ENCODE data around the gene FAAP100. TPM values are rescaled to one million over a fixed set of nuclear protein-coding genes. Genes with fewer than 3 reads are reported as not detected.
A peak's percentile ranks its signal among the peaks of the same experiment; 100 is the strongest.

Gene FAAP100
- total RNA-seq, 1 donor, result 13.5 TPM

DNA sequence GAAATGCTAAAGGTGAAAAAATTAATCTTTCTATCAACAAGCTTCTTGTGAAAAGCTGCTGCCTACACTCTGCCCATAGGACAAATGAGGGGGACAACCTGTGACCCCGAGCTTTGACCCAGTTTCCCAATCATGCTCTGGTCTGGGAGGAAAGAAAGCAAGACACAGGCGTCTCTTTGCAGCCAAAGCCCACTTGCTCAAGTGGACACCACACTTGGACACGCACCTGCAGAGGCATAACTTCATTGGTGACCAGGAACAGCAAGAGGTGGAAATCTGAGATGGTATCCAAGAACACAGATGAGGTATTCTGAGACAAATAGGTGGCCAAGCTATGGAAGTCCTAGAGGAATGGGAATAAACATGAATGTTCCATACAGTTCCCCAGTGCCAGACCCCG is 15.0 kb upstream of the FAAP100 start:
- Histone ChIP-seq H3K27me3 (ENCODE audit: insufficient read depth, low read length) (no peaks in the 10 kb centered on the region), H3K9me3 (ENCODE audit: low read depth, low read length) (no peaks in the 10 kb centered on the region), H3K4me3 (ENCODE audit: low read length) (no peak overlapping the region), H3K4me1 (ENCODE audit: insufficient read depth, low read length) (peaks cover 51% of the 10 kb centered on the region)

DNA sequence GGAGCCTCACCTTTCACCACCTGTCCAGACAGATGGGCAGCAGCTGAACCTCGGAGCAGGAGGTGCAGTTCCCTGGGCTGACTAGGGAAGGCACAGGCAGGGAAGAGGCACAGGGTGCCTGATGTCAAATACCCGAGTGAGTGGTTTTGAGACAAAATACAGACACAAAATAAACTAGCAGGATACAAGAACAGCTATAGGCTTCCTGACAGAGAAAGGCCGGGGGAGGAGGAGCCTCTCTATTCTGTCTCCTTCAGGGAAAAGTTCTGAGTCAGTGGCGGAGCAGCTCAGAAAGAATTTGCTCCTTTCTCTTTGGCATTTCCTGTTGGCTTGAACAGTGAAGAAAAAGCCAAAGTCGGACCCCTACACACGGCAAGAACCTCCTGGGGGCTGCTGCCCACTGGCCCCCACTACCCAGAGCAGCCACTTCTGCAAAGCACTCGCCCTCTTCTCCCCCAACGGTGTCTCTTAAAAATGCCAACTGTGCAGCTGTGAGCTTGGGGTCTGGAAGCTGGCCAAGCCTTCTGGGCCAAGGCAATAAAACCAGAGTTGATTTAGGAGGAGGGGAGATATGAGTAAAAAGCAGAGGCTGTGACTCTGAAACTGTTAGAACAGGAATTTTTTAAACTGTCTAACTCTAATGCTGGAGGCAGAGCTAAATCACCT is 14.4 kb upstream of the FAAP100 start:
- Histone ChIP-seq H3K4me3 (ENCODE audit: low read length) (no peak overlapping the region), H3K27me3 (ENCODE audit: insufficient read depth, low read length) (no peaks in the 10 kb centered on the region), H3K4me1 (ENCODE audit: insufficient read depth, low read length) (peaks cover 57% of the 10 kb centered on the region), H3K9me3 (ENCODE audit: low read depth, low read length) (no peaks in the 10 kb centered on the region)

GRCh38 chr17:81565231-81565630 is 13.1 kb upstream of the FAAP100 start:
- H3K4me1 ChIP-seq (ENCODE audit: insufficient read depth, low read length), result peaks cover 71% of the 10 kb centered on the region
- H3K4me3 ChIP-seq (ENCODE audit: low read length), result no peak overlapping the region
- no peaks in the 10 kb centered on the region for H3K27me3 ChIP-seq (ENCODE audit: insufficient read depth, low read length)
- H3K9me3 ChIP-seq (ENCODE audit: low read depth, low read length), result no peaks in the 10 kb centered on the region

DNA sequence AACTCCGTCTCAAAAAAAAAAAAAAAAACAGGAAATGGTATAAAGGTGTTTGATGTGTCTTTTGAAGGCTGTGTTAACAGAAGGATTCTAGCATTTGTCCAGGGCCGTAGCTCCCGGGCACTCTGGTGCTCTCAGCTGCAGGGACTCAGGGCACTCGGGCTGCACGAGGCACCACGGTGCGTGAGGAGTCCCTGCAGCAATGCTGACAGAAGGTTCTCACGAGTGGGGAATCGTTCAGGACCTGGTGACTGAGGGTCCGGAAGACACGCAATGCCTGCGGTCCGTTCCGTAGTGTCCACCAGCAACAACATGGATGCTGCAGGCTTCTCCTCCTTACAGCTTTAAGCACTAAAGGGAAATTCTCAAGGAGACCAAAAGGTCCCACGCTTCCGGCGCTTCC is 12.6 kb upstream of the FAAP100 start:
- peaks cover 75% of the 10 kb centered on the region for H3K4me1 ChIP-seq (ENCODE audit: insufficient read depth, low read length)
- no peak overlapping the region for H3K4me3 ChIP-seq (ENCODE audit: low read length)
- no peaks in the 10 kb centered on the region for H3K27me3 ChIP-seq (ENCODE audit: insufficient read depth, low read length)
- H3K9me3 ChIP-seq (ENCODE audit: low read depth, low read length), result no peaks in the 10 kb centered on the region

DNA sequence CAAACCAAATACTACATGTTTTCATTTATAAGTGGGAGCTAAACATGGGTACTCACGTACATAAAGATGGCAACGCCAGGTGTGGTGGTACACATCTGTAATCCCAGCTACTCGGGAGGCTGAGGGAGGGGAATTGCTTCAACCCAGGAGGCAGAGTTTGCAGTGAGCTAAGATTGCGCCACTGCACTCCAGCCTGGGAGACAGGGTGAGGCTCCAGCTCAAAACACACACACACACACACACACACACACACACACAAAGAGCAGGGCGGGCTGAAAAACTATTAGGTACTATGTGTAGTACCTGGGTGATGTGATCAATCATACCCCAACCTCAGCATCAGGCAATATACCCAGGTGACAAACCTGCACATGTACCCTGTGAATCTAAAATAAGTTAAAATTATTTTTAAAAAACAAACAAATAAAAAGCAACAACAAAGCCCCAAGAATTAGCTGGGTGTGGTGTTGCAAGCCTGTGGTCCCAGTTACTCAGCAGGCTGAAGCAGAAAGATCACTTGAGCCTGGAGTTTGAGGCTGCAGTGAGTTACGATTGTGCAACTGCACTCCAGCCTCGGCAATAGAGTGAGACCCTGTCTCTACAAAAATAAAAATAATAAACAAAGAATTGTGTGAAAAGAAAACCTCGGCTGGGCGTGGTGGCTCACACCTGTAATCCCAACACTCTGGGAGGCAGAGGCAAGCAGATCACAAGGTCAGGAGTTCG is 11.9 kb upstream of the FAAP100 start:
- H3K4me3 ChIP-seq (ENCODE audit: low read length), result no peak overlapping the region
- no peaks in the 10 kb centered on the region for H3K9me3 ChIP-seq (ENCODE audit: low read depth, low read length)
- H3K4me1 ChIP-seq (ENCODE audit: insufficient read depth, low read length), result peaks cover 83% of the 10 kb centered on the region
- no peaks in the 10 kb centered on the region for H3K27me3 ChIP-seq (ENCODE audit: insufficient read depth, low read length)

- H3K9me3 ChIP-seq (ENCODE audit: low read depth, low read length), result no peaks in the 10 kb centered on the region
- H3K4me3 ChIP-seq (ENCODE audit: low read length), result no peak overlapping the region
- peaks cover 76% of the 10 kb centered on the region for H3K4me1 ChIP-seq (ENCODE audit: insufficient read depth, low read length)
- H3K27me3 ChIP-seq (ENCODE audit: insufficient read depth, low read length), result no peaks in the 10 kb centered on the region
Measured at GRCh38 chr17:81561494-81561885, 9.3 kb upstream of the FAAP100 start.

DNA sequence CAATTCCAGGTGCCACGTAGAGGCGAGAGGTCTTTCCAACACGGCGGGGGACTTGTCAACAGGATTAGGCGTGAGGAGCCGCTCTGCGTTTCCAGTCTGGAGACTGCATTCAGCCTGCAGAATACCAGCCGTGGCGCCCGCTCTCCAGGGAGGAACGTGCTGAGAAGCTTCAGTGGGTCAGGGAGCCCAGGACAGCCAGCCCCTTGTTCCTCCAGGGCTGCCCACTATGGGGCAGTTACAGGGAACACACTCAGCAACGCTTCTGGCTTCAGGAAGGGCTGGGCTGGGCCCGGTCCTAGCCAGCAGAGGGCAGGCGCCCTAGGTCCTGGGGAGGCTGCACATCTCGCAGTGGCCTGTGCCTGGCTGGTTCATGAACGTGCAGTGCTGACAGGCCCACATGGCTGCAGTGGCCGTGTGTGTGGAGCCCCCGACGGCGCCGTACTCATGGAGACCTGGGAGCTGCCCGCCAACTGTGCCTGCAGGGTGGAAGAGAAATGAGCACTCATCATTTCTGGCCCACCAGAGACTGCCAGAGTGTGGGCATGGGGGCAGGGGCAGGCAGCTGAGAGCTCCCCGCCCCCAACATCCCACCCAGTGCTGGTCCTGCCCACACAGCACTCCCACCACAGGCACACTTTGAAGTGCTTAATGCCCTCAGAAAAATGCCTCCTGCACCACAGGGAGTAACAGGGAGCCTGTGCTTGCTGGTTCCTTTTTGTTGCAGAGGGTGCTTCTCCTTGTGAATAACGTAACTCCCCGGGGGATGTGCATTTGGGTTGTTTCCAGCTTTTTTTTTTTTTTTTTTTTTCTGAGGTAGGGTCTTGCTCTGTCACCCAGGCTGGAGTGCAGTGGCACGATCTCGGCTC is 7.0 kb upstream of the FAAP100 start:
- no peaks in the 10 kb centered on the region for H3K27me3 ChIP-seq (ENCODE audit: insufficient read depth, low read length)

DNA sequence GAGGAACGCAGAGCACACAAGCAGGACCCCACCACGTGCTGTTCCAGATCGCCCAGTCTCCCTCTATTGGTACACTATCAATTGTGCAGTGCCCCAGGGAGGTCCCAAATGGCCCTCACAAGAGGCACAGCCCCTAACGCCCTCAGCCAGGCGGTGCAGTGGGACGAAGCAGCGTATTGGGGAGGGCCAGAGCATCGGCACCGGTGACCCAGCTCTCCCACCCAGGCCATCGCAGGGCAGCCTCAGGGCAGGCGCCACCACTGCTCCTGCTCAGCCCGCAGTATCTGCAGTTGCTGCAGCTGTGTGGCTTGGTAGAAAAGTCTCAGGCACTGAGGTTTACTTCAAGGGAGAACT is 5.9 kb upstream of the FAAP100 start:
- no peaks in the 10 kb centered on the region for H3K27me3 ChIP-seq (ENCODE audit: insufficient read depth, low read length)
- H3K4me3 ChIP-seq (ENCODE audit: low read length), result no peak overlapping the region
- peaks cover 59% of the 10 kb centered on the region for H3K4me1 ChIP-seq (ENCODE audit: insufficient read depth, low read length)
- H3K9me3 ChIP-seq (ENCODE audit: low read depth, low read length), result no peaks in the 10 kb centered on the region

More for the DNA sequence above, 7.0 kb upstream of the FAAP100 start:
- H3K4me1 ChIP-seq (ENCODE audit: insufficient read depth, low read length), result peaks cover 59% of the 10 kb centered on the region
- H3K9me3 ChIP-seq (ENCODE audit: low read depth, low read length), result no peaks in the 10 kb centered on the region
- H3K4me3 ChIP-seq (ENCODE audit: low read length), result no peak overlapping the region

DNA sequence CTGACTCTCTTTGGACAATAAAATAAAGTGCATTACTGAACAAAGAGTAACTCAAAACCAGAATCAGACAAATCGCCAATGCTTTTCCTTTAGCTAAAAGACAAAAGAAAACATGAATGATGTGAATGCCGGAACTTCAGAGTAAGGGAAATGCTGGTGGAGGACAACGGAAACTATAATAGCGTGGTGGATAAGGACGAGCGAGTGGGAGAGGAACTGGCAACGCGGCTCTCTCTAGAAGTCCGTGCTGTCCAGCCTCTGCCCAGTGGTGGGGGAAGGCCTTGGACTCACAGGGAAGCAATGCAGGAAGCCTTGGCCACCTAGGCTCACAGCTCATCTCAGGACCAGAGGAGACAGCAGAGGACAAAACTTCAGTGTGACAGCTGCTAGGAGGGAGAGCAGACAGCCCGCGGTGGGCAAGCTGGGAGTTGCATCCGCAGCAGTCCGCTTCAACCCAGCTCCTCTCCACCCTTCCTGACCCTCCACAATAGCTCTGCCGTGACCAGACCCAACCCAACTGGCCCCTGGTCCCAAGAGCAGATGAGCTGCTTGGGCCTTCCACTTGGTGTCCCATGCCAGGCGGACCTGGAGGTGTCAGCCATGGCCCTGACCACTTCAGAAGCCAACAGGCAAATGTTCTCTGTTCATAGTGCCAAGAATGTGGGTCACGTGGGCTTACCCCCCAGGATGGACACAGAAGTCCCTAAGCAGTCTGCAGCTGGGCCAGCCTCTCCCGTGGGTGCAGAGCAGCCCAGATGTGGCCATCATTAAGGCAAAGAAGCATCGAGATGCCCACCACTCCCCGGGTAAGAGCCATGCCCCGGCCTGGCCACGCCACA is 5.3 kb upstream of the FAAP100 start:
- H3K4me1 ChIP-seq (ENCODE audit: insufficient read depth, low read length), result peaks cover 54% of the 10 kb centered on the region
- H3K4me3 ChIP-seq (ENCODE audit: low read length), result no peak overlapping the region
- no peaks in the 10 kb centered on the region for H3K9me3 ChIP-seq (ENCODE audit: low read depth, low read length)
- H3K27me3 ChIP-seq (ENCODE audit: insufficient read depth, low read length), result no peaks in the 10 kb centered on the region

DNA sequence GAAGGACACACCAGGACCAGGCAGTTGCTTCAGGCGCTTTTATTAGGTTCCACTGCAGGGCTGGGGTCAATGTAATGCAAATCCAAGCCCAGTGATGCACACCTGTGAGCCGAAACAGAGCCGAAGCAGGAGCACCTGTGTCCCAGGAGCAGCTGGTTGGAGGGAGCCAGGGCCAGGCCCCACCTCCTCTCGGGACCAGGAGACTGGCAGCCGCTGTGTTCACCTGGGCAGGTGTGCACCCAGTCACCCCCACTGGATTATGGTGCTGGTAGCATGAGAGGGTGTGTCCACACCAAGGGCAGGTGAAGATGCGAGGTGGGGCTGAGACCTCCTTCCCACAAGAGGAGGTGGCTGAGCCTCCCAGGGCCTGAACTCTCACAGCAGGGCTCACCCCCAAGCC is 4.7 kb upstream of the FAAP100 start:
- H3K27me3 ChIP-seq (ENCODE audit: insufficient read depth, low read length), result no peaks in the 10 kb centered on the region
- H3K9me3 ChIP-seq (ENCODE audit: low read depth, low read length), result no peaks in the 10 kb centered on the region
- H3K4me1 ChIP-seq (ENCODE audit: insufficient read depth, low read length), result peaks cover 48% of the 10 kb centered on the region
- H3K4me3 ChIP-seq (ENCODE audit: low read length), result no peak overlapping the region

- peaks cover 47% of the 10 kb centered on the region for H3K4me1 ChIP-seq (ENCODE audit: insufficient read depth, low read length)
- no peaks in the 10 kb centered on the region for H3K9me3 ChIP-seq (ENCODE audit: low read depth, low read length)
- H3K4me3 ChIP-seq (ENCODE audit: low read length), result no peak overlapping the region
- no peaks in the 10 kb centered on the region for H3K27me3 ChIP-seq (ENCODE audit: insufficient read depth, low read length)
Measured at GRCh38 chr17:81556175-81556691, 4.1 kb upstream of the FAAP100 start.

GRCh38 chr17:81553616-81554181 is 1.5 kb upstream of the FAAP100 start:
- no peaks in the 10 kb centered on the region for H3K9me3 ChIP-seq (ENCODE audit: low read depth, low read length)
- H3K4me1 ChIP-seq (ENCODE audit: insufficient read depth, low read length), result peaks cover 31% of the 10 kb centered on the region
- peak overlapping the region; percentile 83 for H3K4me3 ChIP-seq (ENCODE audit: low read length)
- H3K27me3 ChIP-seq (ENCODE audit: insufficient read depth, low read length), result no peaks in the 10 kb centered on the region

DNA sequence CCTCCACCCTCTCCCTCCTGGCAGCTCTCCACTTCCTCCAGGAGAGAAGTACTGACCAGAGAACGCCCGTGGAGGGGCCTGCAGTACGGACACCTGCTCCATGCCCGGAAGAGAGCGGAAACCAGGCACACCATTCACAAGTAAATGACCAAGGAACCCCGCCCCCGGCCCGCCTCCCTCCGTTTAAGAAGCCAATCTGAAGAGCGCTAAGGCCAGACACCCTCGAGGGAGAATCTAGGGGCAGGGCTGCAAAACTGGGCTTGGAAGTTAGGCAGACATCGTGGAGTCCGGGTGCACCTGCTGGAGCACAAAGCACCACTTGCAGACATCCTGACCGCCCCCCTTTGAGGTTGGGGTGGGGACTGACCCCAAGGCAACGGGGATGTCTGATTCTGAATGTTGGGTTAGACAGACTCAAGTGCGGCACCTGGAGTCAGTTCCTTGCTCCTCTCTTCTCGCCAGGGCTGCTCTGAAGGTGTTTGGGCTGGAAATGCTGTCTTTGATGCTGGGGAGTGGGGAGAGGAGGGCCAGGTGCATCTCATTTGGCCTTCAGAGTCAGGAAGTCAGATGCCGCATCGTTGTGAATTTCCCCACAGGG is 964 bp upstream of the FAAP100 start:
- Histone ChIP-seq H3K4me3 (ENCODE audit: low read length) (peak overlapping the region; percentile 83), H3K9me3 (ENCODE audit: low read depth, low read length) (no peaks in the 10 kb centered on the region), H3K4me1 (ENCODE audit: insufficient read depth, low read length) (peaks cover 29% of the 10 kb centered on the region), H3K27me3 (ENCODE audit: insufficient read depth, low read length) (no peaks in the 10 kb centered on the region)
